Erythroblast (primary cell): ENCODE data around the gene CRIP1.

Source experiments
- GATA1 ChIP-seq: IDR thresholded peaks from 2 replicates; pipeline ENCODE4 v1.6.1; 2011; ENCODE audit warnings: low read depth, mild to moderate bottlenecking, control low read depth, low read length, moderate library complexity
- POLR2A ChIP-seq: IDR thresholded peaks from 2 replicates; pipeline ENCODE4 v1.6.1; 2011; ENCODE audit warnings: mild to moderate bottlenecking, low read length

DNA sequence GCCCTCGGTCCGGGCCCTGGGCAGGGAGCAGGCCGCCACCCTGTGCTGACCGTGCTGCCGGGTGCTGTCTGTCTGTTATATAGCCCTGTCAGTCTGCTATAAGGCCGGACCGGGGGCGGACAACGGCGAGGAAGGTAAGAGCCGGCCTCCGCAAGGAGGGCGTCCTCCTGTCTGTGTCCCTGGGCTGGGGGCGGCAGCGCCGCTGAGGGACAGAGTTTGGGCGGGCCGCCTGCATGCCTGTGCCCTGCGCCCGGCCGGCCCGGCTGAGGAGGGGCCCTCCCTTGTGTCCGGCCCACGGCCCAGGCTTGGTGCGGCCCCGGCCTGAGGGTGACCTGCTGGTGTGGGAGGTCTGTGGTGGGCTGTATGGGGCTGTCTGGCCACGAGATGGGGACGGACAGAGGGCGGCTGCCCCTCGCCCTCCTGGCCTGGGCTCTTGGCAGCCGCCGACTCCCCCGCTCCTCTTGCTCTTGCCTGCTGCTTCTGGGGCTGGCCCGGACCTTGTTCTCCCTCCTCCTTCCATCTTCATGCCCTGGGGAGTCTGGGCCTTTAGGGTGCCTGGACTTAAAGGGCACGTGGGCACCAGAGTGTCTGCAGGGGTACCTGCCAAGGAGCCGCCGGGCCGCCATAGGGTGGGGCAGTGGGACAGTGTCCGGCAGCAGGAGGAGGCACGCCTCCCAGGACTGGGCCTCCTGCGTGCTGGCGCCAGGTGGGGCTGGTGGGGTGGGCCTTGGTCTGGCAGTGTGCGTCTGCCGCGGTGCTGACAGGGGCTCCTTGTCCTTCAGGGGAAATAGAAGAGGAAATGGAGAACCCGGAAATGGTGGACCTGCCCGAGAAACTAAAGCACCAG lies 37.2 kb upstream of the CRIP1 start:
- TF ChIP-seq POLR2A: no peak
- no peak for TF ChIP-seq GATA1
